Placental epithelial cell (primary cell): ENCODE results near the gene PSMD6. TPM values are rescaled to one million over a fixed set of nuclear protein-coding genes. Genes with fewer than 3 reads are reported as not detected.

Experiments used
- small RNA-seq: library from RNA; depleted of rRNA; stranded (forward); fragments of <200 nt; gene quantifications from one replicate; pipeline ENCODE3, GENCODE V24; 2012
- total RNA-seq: library from RNA; depleted of rRNA; stranded (reverse); fragments of >200 nt; gene quantifications from 2 replicates; pipeline ENCODE4 v1.2.3, GENCODE V29; 2012

Gene PSMD6
- 70.7 and 80.8 TPM in 2 replicates for total RNA-seq

DNA sequence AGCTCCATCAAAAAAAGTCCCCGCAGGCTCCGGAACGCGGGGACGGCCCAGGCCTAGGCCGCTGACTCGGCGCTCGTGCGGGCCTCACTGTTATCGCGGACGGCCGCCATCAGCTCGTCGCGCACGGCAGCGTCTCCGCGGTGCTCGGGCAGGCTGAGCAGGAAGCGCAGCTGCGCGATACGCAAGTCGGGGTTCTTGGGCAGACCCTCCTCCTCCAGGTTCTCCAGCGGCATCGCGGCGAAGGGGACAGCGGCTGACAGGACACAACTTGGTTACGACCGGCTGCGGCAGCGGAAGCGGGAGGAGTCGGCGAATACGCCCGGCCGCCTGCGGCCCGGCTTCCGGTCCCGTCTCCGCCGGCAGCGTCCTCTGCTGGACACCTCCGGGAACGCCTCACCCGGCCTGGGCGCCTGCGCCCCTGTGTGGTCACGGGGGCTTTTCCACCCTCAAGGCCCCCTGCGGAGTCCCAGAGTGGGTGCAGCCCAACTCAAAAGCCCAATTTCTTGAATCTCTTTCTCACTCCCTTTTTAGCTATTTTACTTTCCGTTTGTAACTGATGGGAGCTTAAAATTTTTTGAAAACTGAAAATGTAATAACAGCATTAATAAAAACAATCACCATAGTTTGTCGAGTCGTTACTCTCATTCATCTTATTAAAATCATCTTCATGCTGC lies at the start of gene PSMD6:
Gene PSMD6, minus strand, starts transcription at position 308 of the 674 bp plus-strand sequence. Its CDS starts 75 bp downstream, at position 233.

Small RNAs within 50 kb of the gene (small RNA-seq; reads per million reads assigned to genes)
- gene RF00012 = 0.23 reads per million

Other genes with a start within 250 kb of the PSMD6 start
- gene C3orf49, start 204.2 kb downstream of the PSMD6 start, total RNA-seq = not detected in 2 replicates
- gene THOC7, start 159.7 kb downstream of the PSMD6 start, total RNA-seq = 40.4 and 41.2 TPM in 2 replicates
- gene ATXN7, start 159.6 kb downstream of the PSMD6 start, total RNA-seq = 13.3 and 22.0 TPM in 2 replicates
- not detected in 2 replicates for gene SCAANT1, start 111.1 kb downstream of the PSMD6 start, total RNA-seq
- 50.8 and 62.4 TPM in 2 replicates for gene PRICKLE2, start 202.0 kb upstream of the PSMD6 start, total RNA-seq